ENCODE data around the gene LRTM2. TPM values are rescaled to one million over a fixed set of nuclear protein-coding genes. Genes with fewer than 3 reads are reported as not detected.

The LRTM2 gene
- total RNA-seq, 1 donor from 2014 or later = not detected

DNA sequence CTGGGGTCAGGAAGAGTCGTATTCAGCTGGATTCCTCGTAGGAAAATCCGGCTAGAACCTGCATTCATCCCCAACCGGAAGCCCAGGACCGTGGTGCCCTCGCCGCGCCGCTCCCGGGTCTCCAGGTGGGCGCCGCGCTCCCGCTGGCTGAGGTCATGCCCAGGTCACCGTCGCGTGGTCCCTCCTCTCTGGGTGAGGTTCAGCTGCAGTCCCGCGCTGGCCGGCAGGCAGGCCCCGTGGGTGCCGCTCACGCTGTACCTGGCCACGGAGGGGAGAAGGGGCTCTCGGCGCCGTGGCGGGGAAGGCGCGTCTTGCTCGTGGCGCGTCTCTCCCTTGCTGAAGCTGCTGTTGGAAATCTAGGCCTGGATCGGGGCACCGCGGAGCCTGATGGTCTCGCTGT, 44.5 kb downstream of the LRTM2 start:
- ATAC-seq = no peak
- intact Hi-C loops (cut with DNase I) = no loop called here

DNA sequence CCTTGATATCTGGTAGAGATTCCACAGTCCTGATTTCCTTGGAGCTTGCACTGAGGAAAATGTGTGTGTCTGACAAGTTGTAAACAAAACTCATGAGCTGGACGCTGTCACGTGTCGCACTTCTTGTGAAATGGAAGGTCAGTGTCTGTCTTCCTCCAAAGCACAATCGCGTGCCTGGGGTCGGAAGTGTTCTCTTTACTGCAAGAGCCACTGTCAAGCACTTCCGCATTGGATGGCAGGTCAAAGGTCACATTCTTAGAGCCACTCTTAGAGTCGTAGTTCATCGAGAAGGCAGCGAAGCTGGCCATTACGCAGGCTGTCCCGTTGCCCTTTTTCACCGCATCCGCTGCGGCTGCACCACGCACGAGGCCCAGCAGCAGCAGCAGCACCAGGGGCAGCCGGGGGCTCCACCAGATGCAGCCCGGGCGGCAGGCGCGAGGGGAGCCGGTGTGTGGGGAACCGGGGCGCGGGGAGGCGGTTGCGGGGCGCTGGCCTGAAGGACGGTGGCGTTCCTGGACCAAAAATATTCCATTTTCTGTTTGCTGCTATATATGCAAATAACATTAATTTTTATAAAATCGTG, 45.0 kb downstream of the LRTM2 start:
- intact Hi-C loops (cut with DNase I) = no loop called here
- Histone ChIP-seq H3K4me3 (no peak overlapping the region), H3K27ac (no peak overlapping the region), H3K36me3 (no peaks in the 10 kb centered on the region), H3K9me3 (no peaks in the 10 kb centered on the region), H3K4me1 (no peaks in the 10 kb centered on the region), H3K27me3 (no peaks in the 10 kb centered on the region)
- no peak for DNase-seq
- no peak for ATAC-seq
- TF ChIP-seq, protein P1, sequence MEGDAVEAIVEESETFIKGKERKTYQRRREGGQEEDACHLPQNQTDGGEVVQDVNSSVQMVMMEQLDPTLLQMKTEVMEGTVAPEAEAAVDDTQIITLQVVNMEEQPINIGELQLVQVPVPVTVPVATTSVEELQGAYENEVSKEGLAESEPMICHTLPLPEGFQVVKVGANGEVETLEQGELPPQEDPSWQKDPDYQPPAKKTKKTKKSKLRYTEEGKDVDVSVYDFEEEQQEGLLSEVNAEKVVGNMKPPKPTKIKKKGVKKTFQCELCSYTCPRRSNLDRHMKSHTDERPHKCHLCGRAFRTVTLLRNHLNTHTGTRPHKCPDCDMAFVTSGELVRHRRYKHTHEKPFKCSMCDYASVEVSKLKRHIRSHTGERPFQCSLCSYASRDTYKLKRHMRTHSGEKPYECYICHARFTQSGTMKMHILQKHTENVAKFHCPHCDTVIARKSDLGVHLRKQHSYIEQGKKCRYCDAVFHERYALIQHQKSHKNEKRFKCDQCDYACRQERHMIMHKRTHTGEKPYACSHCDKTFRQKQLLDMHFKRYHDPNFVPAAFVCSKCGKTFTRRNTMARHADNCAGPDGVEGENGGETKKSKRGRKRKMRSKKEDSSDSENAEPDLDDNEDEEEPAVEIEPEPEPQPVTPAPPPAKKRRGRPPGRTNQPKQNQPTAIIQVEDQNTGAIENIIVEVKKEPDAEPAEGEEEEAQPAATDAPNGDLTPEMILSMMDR (IDR thresholded peaks at IDR 0.05) = no peak

More for the DNA sequence above, 44.5 kb downstream of the LRTM2 start:
- no peak for DNase-seq
- H3K4me1 ChIP-seq = no peaks in the 10 kb centered on the region
- no peaks in the 10 kb centered on the region for H3K36me3 ChIP-seq
- no peak overlapping the region for H3K4me3 ChIP-seq
- no peak overlapping the region for H3K27ac ChIP-seq
- TF ChIP-seq, protein P1 (IDR thresholded peaks at IDR 0.05) = no peak
- no peaks in the 10 kb centered on the region for H3K9me3 ChIP-seq
- H3K27me3 ChIP-seq = no peaks in the 10 kb centered on the region

DNA sequence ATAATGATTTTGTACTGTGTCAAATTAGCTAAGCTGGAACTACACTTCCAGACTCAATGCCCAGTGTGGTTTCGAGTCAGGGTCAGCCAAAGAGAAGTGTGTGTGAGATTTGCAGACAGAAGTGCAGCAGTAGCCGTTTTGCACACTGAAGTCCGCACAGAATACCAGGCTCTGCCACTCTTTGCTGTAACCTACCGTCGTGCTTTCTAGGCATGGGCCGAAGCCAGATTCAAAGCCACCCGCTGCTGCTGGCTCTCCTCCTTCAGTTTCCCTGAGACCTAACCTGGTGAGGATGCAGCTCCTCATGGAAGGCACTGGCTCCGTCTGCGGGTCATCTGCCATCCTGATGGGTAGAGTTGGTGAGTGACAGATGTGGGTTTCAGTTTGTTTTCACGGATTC, 48.8 kb downstream of the LRTM2 start:
- ATAC-seq = no peak
- Histone ChIP-seq H3K4me1 (no peaks in the 10 kb centered on the region), H3K36me3 (no peaks in the 10 kb centered on the region), H3K27ac (no peak overlapping the region), H3K4me3 (no peak overlapping the region), H3K27me3 (no peaks in the 10 kb centered on the region), H3K9me3 (no peaks in the 10 kb centered on the region)
- no peak for DNase-seq
- TF ChIP-seq, protein P1 (IDR thresholded peaks at IDR 0.05) = no peak
- intact Hi-C loops (cut with DNase I) = no loop called here

DNA sequence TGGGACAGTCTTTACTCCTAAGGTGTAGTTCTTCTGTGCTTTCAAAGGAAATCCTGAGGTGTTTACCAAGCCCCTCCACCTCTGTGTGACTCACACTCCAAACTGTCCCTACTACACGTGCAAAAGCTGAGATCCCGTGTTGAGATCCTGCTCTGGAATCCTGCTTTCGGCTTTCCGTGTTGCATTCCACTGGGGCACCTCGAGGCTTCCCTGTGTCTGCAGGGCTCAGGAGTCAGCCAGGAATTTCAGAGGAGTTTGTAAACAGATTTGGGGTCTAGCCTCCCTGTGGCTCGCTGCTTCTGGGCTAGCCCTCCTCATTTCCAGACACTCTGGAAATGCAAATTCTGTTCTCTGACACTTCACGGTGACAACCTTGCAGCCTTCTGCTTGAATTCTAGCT, 49.7 kb downstream of the LRTM2 start:
- no peak overlapping the region for H3K4me3 ChIP-seq
- no peaks in the 10 kb centered on the region for H3K36me3 ChIP-seq
- H3K27ac ChIP-seq = no peak overlapping the region
- DNase-seq = no peak
- TF ChIP-seq, protein P1 (IDR thresholded peaks at IDR 0.05) = no peak
- intact Hi-C loops (cut with DNase I) = no loop called here
- no peak for ATAC-seq
- H3K9me3 ChIP-seq = no peaks in the 10 kb centered on the region
- H3K4me1 ChIP-seq = no peaks in the 10 kb centered on the region
- H3K27me3 ChIP-seq = peaks cover 3% of the 10 kb centered on the region

DNA sequence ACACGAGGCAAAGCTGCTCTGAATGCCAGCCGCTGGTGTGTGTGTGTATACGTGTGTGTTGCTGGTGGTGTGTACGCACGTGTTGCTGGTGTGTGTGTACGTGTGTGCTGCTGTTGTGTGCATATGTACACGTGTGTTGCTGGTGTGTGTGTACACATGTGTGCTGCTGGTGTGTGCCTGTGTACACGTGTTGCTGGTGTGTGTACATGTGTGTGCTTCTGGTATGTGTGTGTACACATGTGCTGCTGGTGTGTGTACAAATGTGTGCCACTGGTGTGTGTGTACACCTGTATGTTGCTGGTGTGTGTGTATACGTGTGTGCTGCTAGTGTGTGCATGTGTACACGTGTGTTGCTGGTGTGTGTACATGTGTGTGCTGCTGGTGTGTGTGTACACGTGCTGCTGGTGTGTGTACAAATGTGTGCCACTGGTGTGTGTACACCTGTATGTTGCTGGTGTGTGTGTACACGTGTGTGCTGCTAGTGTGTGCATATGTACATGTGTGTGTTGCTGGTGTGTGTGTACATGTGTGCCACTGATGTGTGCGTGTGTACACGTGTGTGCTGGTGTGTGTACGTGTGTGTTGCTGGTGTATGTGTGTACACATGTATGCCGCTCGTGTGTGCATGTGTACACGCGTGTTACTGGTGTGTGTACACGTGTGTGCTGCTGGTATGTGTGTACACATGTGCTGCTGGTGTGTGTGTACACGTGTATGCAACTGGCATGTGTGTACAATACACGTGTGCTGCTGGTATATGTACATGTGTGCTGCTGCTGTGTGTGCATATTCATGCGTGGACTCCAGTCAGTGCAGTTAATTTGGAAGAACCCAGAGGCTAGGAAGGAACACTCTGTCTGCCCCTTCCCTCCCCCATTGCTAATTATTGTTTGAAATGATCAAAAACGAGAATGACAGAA, 50.9 kb downstream of the LRTM2 start:
- Histone ChIP-seq H3K4me3 (no peak overlapping the region), H3K4me1 (no peaks in the 10 kb centered on the region), H3K9me3 (no peaks in the 10 kb centered on the region), H3K27me3 (peaks cover 10% of the 10 kb centered on the region), H3K36me3 (no peaks in the 10 kb centered on the region), H3K27ac (no peak overlapping the region)
- no peak for DNase-seq
- TF ChIP-seq, protein P1 (IDR thresholded peaks at IDR 0.05) = no peak
- intact Hi-C loops (cut with DNase I) = no loop called here
- ATAC-seq = no peak
